ENCODE data around the gene KRT34.
A peak's percentile ranks its signal among the peaks of the same experiment; 100 is the strongest.
"Not testable (repeated sequence)": the region's sequence is repeated elsewhere in the genome, so short reads cannot be mapped to it uniquely, and the experiment has no call there.

The KRT34 gene
- total RNA-seq: 0 reads per million in 4 donors

- not testable (repeated sequence) for DNase-seq
Observed at GRCh38 chr17:41381943-41382342, at the start of gene KRT34. Gene KRT34, minus strand, starts transcription at chr17:41382306. Its CDS starts 60 bp downstream, at chr17:41382246.

- not testable (repeated sequence) for DNase-seq
Observed at GRCh38 chr17:41430376-41430775, 48.3 kb upstream of the KRT34 start.

GRCh38 chr17:41429667-41430066, 47.6 kb upstream of the KRT34 start:
- no peak for DNase-seq

- DNase-seq: no peak
Observed at GRCh38 chr17:41428591-41429291, 46.6 kb upstream of the KRT34 start.

- no peak for DNase-seq
Observed at GRCh38 chr17:41424111-41424635, 42.1 kb upstream of the KRT34 start, which contains the start of gene KRT37. Gene KRT37, minus strand, starts transcription at chr17:41424585. Its CDS starts 62 bp downstream, at chr17:41424523.

GRCh38 chr17:41422586-41422985, 40.5 kb upstream of the KRT34 start:
- not testable (repeated sequence) for DNase-seq

GRCh38 chr17:41421617-41422016, 39.5 kb upstream of the KRT34 start:
- no peak for DNase-seq

GRCh38 chr17:41421116-41421515, 39.0 kb upstream of the KRT34 start:
- no peak for DNase-seq

- DNase-seq: no peak
Observed at GRCh38 chr17:41420134-41420533, 38.0 kb upstream of the KRT34 start.

GRCh38 chr17:41419716-41420115, 37.6 kb upstream of the KRT34 start:
- DNase-seq: no peak

- DNase-seq: no peak
Observed at GRCh38 chr17:41418116-41418860, 36.2 kb upstream of the KRT34 start.

- no peak for DNase-seq
Observed at GRCh38 chr17:41417576-41418015, 35.5 kb upstream of the KRT34 start.

GRCh38 chr17:41417127-41417526, 35.0 kb upstream of the KRT34 start:
- no peak for DNase-seq

- DNase-seq: no peak
Observed at GRCh38 chr17:41416479-41416878, 34.4 kb upstream of the KRT34 start.

GRCh38 chr17:41415833-41416335, 33.8 kb upstream of the KRT34 start:
- no peak for DNase-seq

GRCh38 chr17:41415411-41415810, 33.3 kb upstream of the KRT34 start:
- DNase-seq: no peak

GRCh38 chr17:41413982-41414381, 31.9 kb upstream of the KRT34 start:
- DNase-seq: no peak

GRCh38 chr17:41413353-41413957, 31.3 kb upstream of the KRT34 start:
- no peak for DNase-seq

GRCh38 chr17:41411072-41411840, 29.1 kb upstream of the KRT34 start:
- no peak for DNase-seq

GRCh38 chr17:41407226-41407625, 25.1 kb upstream of the KRT34 start:
- no peak for DNase-seq

- DNase-seq: no peak
Observed at GRCh38 chr17:41406205-41406604, 24.1 kb upstream of the KRT34 start.

- peak in 1 of 5 donors; percentile 65 for DNase-seq
Observed at GRCh38 chr17:41404024-41404671, 22.0 kb upstream of the KRT34 start.
